ENCODE results near the gene CHST11. TPM values are rescaled to one million over a fixed set of nuclear protein-coding genes. Genes with fewer than 3 reads are reported as not detected.
A peak's percentile ranks its signal among the peaks of the same experiment; 100 is the strongest.

Gene CHST11
- total RNA-seq, 1 experiment from 2014 or later, result 12.7 TPM

GRCh38 chr12:104457746-104458693, 1.3 kb downstream of the CHST11 start:
- no peak for DNase-seq (ENCODE audit: low spot score)

GRCh38 chr12:104458694-104459367, 2.1 kb downstream of the CHST11 start:
- peak; percentile 60 for DNase-seq (ENCODE audit: low spot score)
- in situ Hi-C loops (cut with HindIII; ENCODE audit: low sequenced_read_pairs), result no loop called here

More at GRCh38 chr12:104457746-104458693, 1.3 kb downstream of the CHST11 start:
- in situ Hi-C loops (cut with HindIII; ENCODE audit: low sequenced_read_pairs), result no loop called here

GRCh38 chr12:104459368-104459909, 2.7 kb downstream of the CHST11 start:
- DNase-seq (ENCODE audit: low spot score), result peak; percentile 73
- in situ Hi-C loops (cut with HindIII; ENCODE audit: low sequenced_read_pairs), result no loop called here

- in situ Hi-C loops (cut with HindIII; ENCODE audit: low sequenced_read_pairs), result no loop called here
Measured at GRCh38 chr12:104460041-104460719, 3.4 kb downstream of the CHST11 start.

GRCh38 chr12:104460973-104461698, 4.4 kb downstream of the CHST11 start:
- peak; percentile 60 for DNase-seq (ENCODE audit: low spot score)
- in situ Hi-C loops (cut with HindIII; ENCODE audit: low sequenced_read_pairs), result no loop called here

More at GRCh38 chr12:104460041-104460719, 3.4 kb downstream of the CHST11 start:
- peak; percentile 85 for DNase-seq (ENCODE audit: low spot score)

- no peak for DNase-seq (ENCODE audit: low spot score)
- in situ Hi-C loops (cut with HindIII; ENCODE audit: low sequenced_read_pairs), result no loop called here
Measured at GRCh38 chr12:104462325-104462724, 5.6 kb downstream of the CHST11 start.

GRCh38 chr12:104462931-104463339, 6.2 kb downstream of the CHST11 start:
- in situ Hi-C loops (cut with HindIII; ENCODE audit: low sequenced_read_pairs), result no loop called here

GRCh38 chr12:104463368-104463767, 6.6 kb downstream of the CHST11 start:
- no peak for DNase-seq (ENCODE audit: low spot score)
- in situ Hi-C loops (cut with HindIII; ENCODE audit: low sequenced_read_pairs), result no loop called here

More at GRCh38 chr12:104462931-104463339, 6.2 kb downstream of the CHST11 start:
- no peak for DNase-seq (ENCODE audit: low spot score)

- in situ Hi-C loops (cut with HindIII; ENCODE audit: low sequenced_read_pairs), result no loop called here
- no peak for DNase-seq (ENCODE audit: low spot score)
Measured at GRCh38 chr12:104464899-104465298, 8.2 kb downstream of the CHST11 start.

GRCh38 chr12:104466709-104467345, 10.1 kb downstream of the CHST11 start:
- DNase-seq (ENCODE audit: low spot score), result no peak
- in situ Hi-C loops (cut with HindIII; ENCODE audit: low sequenced_read_pairs), result no loop called here

- in situ Hi-C loops (cut with HindIII; ENCODE audit: low sequenced_read_pairs), result no loop called here
- DNase-seq (ENCODE audit: low spot score), result no peak
Measured at GRCh38 chr12:104467346-104467837, 10.6 kb downstream of the CHST11 start.

- in situ Hi-C loops (cut with HindIII; ENCODE audit: low sequenced_read_pairs), result no loop called here
- no peak for DNase-seq (ENCODE audit: low spot score)
Measured at GRCh38 chr12:104468371-104468770, 11.6 kb downstream of the CHST11 start.

- in situ Hi-C loops (cut with HindIII; ENCODE audit: low sequenced_read_pairs), result no loop called here
Measured at GRCh38 chr12:104469066-104469465, 12.3 kb downstream of the CHST11 start.

GRCh38 chr12:104469523-104469922, 12.8 kb downstream of the CHST11 start:
- in situ Hi-C loops (cut with HindIII; ENCODE audit: low sequenced_read_pairs), result no loop called here
- DNase-seq (ENCODE audit: low spot score), result no peak

More at GRCh38 chr12:104469066-104469465, 12.3 kb downstream of the CHST11 start:
- DNase-seq (ENCODE audit: low spot score), result no peak

GRCh38 chr12:104470521-104470920, 13.8 kb downstream of the CHST11 start:
- in situ Hi-C loops (cut with HindIII; ENCODE audit: low sequenced_read_pairs), result no loop called here
- DNase-seq (ENCODE audit: low spot score), result no peak

GRCh38 chr12:104471336-104471735, 14.6 kb downstream of the CHST11 start:
- in situ Hi-C loops (cut with HindIII; ENCODE audit: low sequenced_read_pairs), result no loop called here
- no peak for DNase-seq (ENCODE audit: low spot score)

GRCh38 chr12:104472748-104473147, 16.0 kb downstream of the CHST11 start:
- in situ Hi-C loops (cut with HindIII; ENCODE audit: low sequenced_read_pairs), result no loop called here
- DNase-seq (ENCODE audit: low spot score), result no peak

GRCh38 chr12:104473374-104473983, 16.7 kb downstream of the CHST11 start:
- in situ Hi-C loops (cut with HindIII; ENCODE audit: low sequenced_read_pairs), result no loop called here
- DNase-seq (ENCODE audit: low spot score), result no peak
